GM19372 (cell line): Measurements from ENCODE around the gene SYNJ2.

ENCODE experiments used
- ATAC-seq: cut with Tn5 transposase; IDR thresholded peaks from one replicate; pipeline ENCODE4 v1.9.1; 2021; ENCODE audit warnings: mild to moderate bottlenecking, low read depth, moderate library complexity; ENCODE audit not compliant: unreplicated experiment

SYNJ2 gene

DNA sequence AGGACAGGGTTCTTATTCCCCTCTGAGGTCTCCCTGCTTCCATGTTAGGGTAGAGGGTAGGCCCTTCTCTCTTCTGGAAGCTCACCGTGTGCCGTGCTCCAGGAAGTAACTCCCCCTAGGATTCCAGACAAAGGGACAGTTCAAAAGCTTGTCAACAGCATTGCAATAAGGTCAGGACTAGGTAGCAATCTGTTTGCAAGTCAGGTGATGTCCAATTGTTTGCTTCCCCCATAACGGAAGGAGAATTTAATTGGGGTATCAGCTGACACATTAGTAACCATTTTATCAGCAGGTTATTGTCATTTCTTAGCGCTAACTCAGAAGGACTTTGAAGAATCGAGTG, 41.9 kb downstream of the SYNJ2 start:
- ATAC-seq: no peak

DNA sequence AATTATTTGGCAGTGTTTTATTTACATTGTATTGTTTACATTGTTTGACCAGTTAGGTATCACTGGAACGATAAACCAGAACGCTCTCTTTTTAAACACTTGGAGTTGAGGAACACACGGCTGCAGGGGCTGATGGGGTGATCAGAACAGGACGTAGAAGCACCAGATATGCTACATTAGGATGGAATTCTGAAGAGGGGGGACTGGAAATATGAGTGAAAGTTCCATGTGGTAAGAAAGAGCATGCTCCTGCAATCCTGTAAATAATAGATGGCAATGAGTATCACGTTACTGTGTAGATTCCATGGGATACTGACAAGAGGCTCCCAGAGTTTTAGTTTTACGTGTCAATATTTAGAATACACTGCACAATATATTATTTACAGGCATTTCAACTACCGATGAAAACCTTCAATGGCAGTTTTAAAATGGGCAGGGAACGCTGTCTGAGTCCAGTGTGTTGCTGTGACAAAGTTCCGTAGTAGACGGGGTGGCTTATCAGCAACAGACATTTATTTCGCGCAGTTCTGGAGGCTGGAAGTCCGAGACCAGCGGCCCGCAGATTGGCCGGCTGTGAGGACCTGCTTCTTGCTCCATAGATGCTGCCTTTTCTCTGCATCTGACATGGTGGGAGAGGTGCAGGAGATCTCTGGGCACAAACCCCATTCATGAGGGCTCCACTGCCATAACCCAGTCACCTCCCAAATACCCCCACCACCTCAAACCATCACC, 43.1 kb downstream of the SYNJ2 start:
- no peak for ATAC-seq

- ATAC-seq: peak; percentile 87
Measured at GRCh38 chr6:158026054-158026900, 44.6 kb downstream of the SYNJ2 start.

- ATAC-seq: no peak
Measured at GRCh38 chr6:158026901-158027589, 45.4 kb downstream of the SYNJ2 start.

DNA sequence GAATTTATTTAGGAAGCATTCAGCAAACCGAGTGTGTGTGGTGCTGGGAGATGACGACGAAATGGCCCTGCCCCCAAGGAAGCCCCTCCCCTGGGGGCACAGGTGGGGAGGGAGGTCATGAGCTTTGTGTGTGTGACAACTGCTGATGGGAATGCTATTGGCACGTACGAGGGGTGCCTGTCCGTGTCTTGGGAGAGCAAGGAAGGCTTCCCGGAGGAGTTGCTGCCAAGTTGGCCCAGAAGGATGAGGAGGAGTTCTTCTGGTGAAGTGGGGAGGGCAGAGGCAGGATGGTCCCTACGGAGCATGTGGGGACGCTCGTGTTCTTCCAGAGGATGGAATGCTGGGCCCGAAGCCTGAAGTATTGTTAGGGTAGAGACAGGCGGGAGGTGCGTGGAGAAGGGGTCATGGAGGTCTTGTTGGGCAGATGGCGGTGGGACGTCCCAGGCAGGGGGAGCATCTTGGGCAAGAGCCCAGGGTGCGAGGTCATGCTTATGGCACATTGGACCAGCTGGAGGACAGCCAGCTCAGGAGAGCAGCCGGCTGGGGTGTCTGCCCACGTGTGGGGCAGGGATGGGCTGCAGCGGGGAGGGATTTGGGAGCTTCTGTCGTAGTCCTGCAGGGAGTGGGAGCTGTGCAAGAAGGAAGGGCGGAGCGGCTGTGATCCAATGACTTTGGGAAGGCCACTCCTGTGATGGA, 46.1 kb downstream of the SYNJ2 start:
- ATAC-seq: no peak

DNA sequence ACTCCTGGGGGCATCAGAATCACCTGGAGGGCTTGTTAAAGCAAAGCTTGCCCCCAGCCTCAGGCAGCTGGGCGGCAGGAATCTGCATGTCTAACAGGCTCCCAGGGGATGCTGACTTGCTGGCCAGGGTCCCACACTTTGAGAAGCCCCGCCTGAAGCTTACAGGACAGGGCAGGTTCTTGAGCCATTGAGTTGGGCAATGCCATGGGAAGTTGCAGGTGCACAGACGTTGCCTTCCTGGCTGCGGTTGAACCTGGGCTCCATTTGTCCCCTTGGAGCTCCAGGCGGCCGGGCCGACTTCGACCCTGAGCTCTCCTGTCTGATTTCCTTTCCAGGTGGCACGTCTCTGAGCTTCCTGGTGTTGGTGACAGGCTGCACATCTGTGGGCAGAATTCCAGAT, 46.8 kb downstream of the SYNJ2 start:
- no peak for ATAC-seq

GRCh38 chr6:158028876-158029275, 47.2 kb downstream of the SYNJ2 start:
- ATAC-seq: no peak

GRCh38 chr6:158029668-158030230, 48.1 kb downstream of the SYNJ2 start:
- no peak for ATAC-seq

- ATAC-seq: no peak
Measured at GRCh38 chr6:158030380-158031300, 49.0 kb downstream of the SYNJ2 start.

- no peak for ATAC-seq
Measured at GRCh38 chr6:158031381-158032353, 50.0 kb downstream of the SYNJ2 start.

DNA sequence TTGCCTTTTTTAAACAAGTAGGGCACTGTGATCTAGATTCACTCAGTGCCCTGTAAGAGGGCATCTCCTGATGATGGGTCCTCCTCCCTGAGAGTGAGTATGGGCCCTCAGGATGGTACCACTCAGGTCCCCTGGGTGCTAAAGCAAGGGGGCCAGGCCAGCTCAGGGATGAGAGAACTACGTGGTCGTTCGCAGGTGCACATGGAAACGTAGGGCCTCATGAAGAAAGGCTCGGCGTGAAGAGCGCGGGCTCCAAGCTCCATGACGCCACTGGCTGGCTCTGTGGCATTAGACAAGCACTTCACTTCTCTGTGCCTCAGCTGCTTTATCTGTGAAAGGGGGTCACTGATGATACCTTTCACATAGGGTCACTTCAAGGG, 50.7 kb downstream of the SYNJ2 start:
- ATAC-seq: no peak

DNA sequence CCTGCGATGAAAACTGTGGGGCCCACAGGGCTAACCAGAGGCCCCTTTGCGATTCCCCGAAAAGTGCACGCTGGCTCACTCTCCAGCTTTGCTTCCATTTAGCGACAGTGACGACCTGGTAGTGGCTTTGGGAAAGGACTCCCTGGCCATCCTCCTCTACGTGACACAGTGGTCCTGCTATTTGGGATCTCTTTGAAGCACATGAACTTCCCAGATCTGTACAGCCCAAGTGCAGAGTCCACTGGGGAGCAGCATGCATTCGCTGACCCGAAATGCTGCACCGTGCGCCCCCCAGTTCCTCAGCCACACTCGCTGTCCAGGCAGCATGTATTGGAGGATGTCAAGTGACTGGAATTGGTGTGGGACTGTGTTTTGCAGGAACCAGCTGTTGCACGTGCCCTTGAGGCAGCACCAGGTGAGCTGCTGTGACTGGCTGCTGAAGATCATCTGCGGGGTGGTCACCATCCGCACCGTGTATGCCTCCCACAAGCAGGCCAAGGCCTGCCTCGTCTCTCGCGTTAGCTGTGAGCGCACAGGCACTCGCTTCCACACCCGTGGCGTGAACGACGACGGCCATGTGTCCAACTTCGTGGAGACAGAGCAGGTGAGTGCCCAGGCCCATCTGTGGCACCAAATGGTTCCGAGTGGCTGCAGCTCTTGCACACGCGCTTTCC, 51.6 kb downstream of the SYNJ2 start:
- no peak for ATAC-seq

GRCh38 chr6:158033751-158034702, 52.4 kb downstream of the SYNJ2 start:
- ATAC-seq: no peak

- ATAC-seq: no peak
Measured at GRCh38 chr6:158036261-158036660, 54.6 kb downstream of the SYNJ2 start.

DNA sequence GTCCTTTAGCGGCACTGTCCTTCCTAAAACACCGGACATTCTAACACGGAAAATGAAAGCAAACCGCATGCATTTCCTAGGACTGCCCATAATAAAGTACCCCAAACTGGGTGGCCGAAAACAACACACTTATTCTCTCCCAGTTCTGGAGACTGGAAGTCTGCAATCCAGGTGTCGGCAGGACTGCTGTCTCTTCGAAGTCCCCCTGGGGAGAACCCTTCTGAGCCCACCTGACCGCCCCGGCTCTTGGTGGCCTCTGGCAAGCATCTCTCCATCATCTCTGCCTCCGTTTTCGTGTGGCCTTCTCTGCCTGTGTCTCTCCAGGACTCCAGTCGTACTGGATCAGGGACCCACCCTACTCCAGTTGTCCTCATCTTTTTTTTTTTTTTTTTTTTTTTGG, 55.4 kb downstream of the SYNJ2 start:
- no peak for ATAC-seq

- ATAC-seq: no peak
Measured at GRCh38 chr6:158037771-158038170, 56.1 kb downstream of the SYNJ2 start.
